MCF 10A (cell line): Measurements from ENCODE around the gene ZBTB49. TPM values are rescaled to one million over a fixed set of nuclear protein-coding genes. Genes with fewer than 3 reads are reported as not detected.

Experiments used
- BruUV-seq: library from RNA; stranded (reverse); fragments of 400-500 nt; replicated peaks from 2 replicates; lab custom pipeline; 2021; lab: Mats Ljungman, UMichigan
- CTCF ChIA-PET: fragments of 300-600 bp; sonication (Branson Sonifier 250); formaldehyde crosslinking; extraction: SDS; loops from one replicate; lab custom pipeline; 2021; ENCODE audit warnings: antibody characterized with exemption, inconsistent platforms; lab: Yijun Ruan, JAX
- POLR2A ChIA-PET: fragments of 300-600, 350-650 bp; sonication (Branson Sonifier 250); formaldehyde crosslinking; extraction: SDS; loops from one replicate; lab custom pipeline; 2020; ENCODE audit warnings: antibody characterized with exemption, inconsistent platforms; lab: Yijun Ruan, JAX
- DNase-seq: peaks from one replicate; pipeline ENCODE4 v3.0.0-alpha.2; 2018; ENCODE audit not compliant: unreplicated experiment
- H3K27ac Mint-ChIP-seq: one replicate; pipeline ENCODE4 v1.8.0; 2022; ENCODE audit warnings: mild to moderate bottlenecking, low read depth, mixed read lengths; ENCODE audit not compliant: unreplicated experiment
- H3K27me3 Mint-ChIP-seq: one replicate; pipeline ENCODE4 v1.8.0; 2022; ENCODE audit warnings: mixed read lengths; ENCODE audit not compliant: insufficient read depth, unreplicated experiment
- H3K36me3 Mint-ChIP-seq: one replicate; pipeline ENCODE4 v1.8.0; 2022; ENCODE audit warnings: mild to moderate bottlenecking, moderate library complexity, mixed read lengths; ENCODE audit not compliant: insufficient read depth, unreplicated experiment
- H3K4me1 Mint-ChIP-seq: one replicate; pipeline ENCODE4 v1.8.0; 2022; ENCODE audit warnings: mixed read lengths; ENCODE audit not compliant: insufficient read depth, unreplicated experiment
- H3K4me3 Mint-ChIP-seq: one replicate; pipeline ENCODE4 v1.8.0; 2022; ENCODE audit warnings: mild to moderate bottlenecking, moderate library complexity, mixed read lengths; ENCODE audit not compliant: unreplicated experiment
- H3K9me3 Mint-ChIP-seq: one replicate; pipeline ENCODE4 v1.8.0; 2022; ENCODE audit warnings: mixed read lengths; ENCODE audit not compliant: unreplicated experiment
- CTCF ChIP-seq: fragments of 200-600 bp; IDR thresholded peaks from one replicate; pipeline ENCODE4 v1.8.0; 2022; ENCODE audit warnings: antibody characterized with exemption, mild to moderate bottlenecking; ENCODE audit not compliant: unreplicated experiment
- intact Hi-C: fragments of 100-400 bp; cut with micrococcal nuclease; formaldehyde crosslinking; loops from 2 replicates; pipeline ENCODE4 v1.14.1; 2022
- total RNA-seq: library from RNA; stranded (reverse); gene quantifications from 2 replicates; pipeline ENCODE4 v1.2.3, GENCODE V29; 2022

ZBTB49 gene
- total RNA-seq, 1 experiment from 2014 or later: 5.9 TPM

- intact Hi-C loops: no loop called here
- Mint-ChIP-seq H3K4me3 (no peak overlapping the region), H3K9me3 (no peaks in the 10 kb centered on the region), H3K36me3 (peaks cover 34% of the 10 kb centered on the region), H3K27ac (peak overlapping the region; percentile 36), H3K4me1 (no peaks in the 10 kb centered on the region), H3K27me3 (no peaks in the 10 kb centered on the region)
- BruUV-seq: no TSS peak
- no peak for DNase-seq
- POLR2A ChIA-PET: no interaction called here
- TF ChIP-seq CTCF: no peak
- CTCF ChIA-PET: interaction anchor here (0.6 to 0.7 kb wide), 2 partner anchors 69 to 111 kb away, joined by 3 to 5 read pairs; no protein-coding TSS in a partner anchor
These were observed 26.1 kb downstream of the ZBTB49 start for GRCh38 chr4:4316150-4316495.

GRCh38 chr4:4317496-4318232 lies 27.6 kb downstream of the ZBTB49 start:
- TF ChIP-seq CTCF: no peak
- no peaks in the 10 kb centered on the region for H3K27me3 Mint-ChIP-seq

DNA sequence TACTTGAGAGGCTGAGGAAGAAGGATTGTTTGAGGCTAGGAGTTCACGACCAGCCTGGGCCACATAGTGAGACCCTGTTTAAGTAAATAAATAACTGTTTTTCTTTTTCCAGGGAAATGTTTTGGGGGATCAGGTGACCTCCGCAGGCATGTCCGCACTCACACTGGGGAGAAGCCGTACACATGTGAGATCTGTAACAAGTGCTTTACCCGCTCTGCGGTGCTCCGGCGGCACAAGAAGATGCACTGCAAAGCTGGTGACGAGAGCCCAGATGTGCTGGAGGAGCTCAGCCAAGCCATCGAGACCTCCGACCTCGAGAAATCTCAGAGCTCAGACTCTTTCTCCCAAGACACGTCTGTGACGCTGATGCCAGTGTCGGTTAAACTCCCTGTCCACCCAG lies 30.5 kb downstream of the ZBTB49 start:
- Mint-ChIP-seq H3K4me1 (no peaks in the 10 kb centered on the region), H3K27ac (no peak overlapping the region), H3K9me3 (no peaks in the 10 kb centered on the region), H3K27me3 (no peaks in the 10 kb centered on the region), H3K4me3 (no peak overlapping the region), H3K36me3 (peaks cover 12% of the 10 kb centered on the region)
- no TSS peak for BruUV-seq
- ChIA-PET CTCF (no interaction called here), POLR2A (no interaction called here)
- intact Hi-C loops: no loop called here
- TF ChIP-seq CTCF: no peak
- no peak for DNase-seq

More at GRCh38 chr4:4317496-4318232, 27.6 kb downstream of the ZBTB49 start:
- no peak for DNase-seq
- H3K27ac Mint-ChIP-seq: no peak overlapping the region
- intact Hi-C loops: no loop called here
- ChIA-PET CTCF (interaction anchor here (0.8 kb wide), 1 partner anchor 58 kb away, joined by 4 read pairs; no protein-coding TSS in a partner anchor), POLR2A (interaction anchor here (1.1 kb wide), 1 partner anchor 27 kb away, joined by 3 read pairs; the partner anchor contains the start of gene ZBTB49)
- no peak overlapping the region for H3K4me3 Mint-ChIP-seq
- H3K4me1 Mint-ChIP-seq: no peaks in the 10 kb centered on the region
- peaks cover 32% of the 10 kb centered on the region for H3K36me3 Mint-ChIP-seq
- BruUV-seq: no TSS peak
- H3K9me3 Mint-ChIP-seq: no peaks in the 10 kb centered on the region

DNA sequence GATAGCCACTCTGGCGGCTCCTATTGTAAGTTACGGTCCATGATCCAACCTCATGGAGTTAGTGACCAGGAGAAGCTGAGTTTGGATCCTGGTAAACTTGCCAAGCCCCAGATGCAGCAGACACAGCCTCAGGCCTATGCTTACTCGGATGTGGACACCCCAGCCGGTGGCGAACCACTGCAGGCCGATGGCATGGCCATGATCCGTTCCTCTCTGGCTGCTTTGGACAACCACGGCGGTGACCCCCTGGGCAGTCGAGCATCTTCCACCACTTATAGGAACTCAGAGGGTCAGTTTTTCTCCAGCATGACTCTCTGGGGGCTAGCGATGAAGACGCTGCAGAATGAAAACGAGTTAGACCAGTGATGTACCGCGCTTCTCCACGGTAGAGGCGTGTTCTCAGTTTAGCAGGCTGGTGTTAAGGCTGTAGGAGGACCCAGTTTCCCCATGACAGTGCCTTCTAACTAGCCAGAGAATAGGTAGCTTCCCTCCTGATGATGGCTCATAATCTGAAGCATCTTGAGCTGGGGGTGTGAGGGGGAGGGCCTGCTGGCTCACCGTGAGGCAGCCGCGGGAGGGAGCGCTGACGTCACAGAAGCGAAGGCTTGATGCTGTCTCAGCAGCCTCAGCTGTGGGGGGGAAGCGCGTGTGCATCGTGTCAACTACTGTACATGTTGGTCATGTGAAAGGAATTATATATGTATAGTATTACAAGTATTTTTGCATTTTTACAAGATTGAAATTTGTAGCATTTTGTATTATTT lies 31.1 kb downstream of the ZBTB49 start:
- CTCF ChIA-PET: interaction anchor here (0.8 kb wide), 1 partner anchor 26 kb away, joined by 3 read pairs; no protein-coding TSS in a partner anchor
- H3K36me3 Mint-ChIP-seq: peaks cover 12% of the 10 kb centered on the region
- no TSS peak for BruUV-seq

More for the DNA sequence above, 31.1 kb downstream of the ZBTB49 start:
- no peaks in the 10 kb centered on the region for H3K4me1 Mint-ChIP-seq
- H3K27ac Mint-ChIP-seq: no peak overlapping the region
- intact Hi-C loops: no loop called here
- TF ChIP-seq CTCF: no peak
- H3K9me3 Mint-ChIP-seq: no peaks in the 10 kb centered on the region
- no peak for DNase-seq
- no peak overlapping the region for H3K4me3 Mint-ChIP-seq
- POLR2A ChIA-PET: no interaction called here
- H3K27me3 Mint-ChIP-seq: no peaks in the 10 kb centered on the region
